HK-2 (cell line): ENCODE measurements around the gene KRT83.
"Not testable (repeated sequence)": the region's sequence is repeated elsewhere in the genome, so short reads cannot be mapped to it uniquely, and the experiment has no call there.

Experiments used
- DNase-seq: peaks from one replicate; pipeline ENCODE4 v3.0.0-alpha.2; 2018; ENCODE audit not compliant: unreplicated experiment

Gene KRT83

DNA sequence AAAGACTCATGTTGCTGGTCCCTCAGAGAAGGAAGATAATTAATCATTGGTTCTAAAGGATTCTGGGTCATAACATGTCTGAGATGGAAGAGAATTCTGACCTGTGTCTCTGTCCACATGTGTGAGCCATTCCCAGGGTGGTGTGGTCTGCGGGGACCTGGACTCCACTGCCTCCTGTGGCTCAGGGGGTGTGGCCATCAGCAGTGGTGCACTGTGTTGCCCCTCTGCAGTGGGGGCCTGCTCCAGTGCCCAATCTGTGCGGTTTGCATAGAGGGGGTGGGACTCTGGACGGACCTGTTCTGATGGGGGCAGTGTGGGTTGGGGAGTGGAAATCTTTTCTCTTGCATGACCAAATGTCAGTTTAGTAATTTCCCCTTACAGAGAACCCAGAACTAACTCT is 32.6 kb upstream of the KRT83 start:
- no peak for DNase-seq

DNA sequence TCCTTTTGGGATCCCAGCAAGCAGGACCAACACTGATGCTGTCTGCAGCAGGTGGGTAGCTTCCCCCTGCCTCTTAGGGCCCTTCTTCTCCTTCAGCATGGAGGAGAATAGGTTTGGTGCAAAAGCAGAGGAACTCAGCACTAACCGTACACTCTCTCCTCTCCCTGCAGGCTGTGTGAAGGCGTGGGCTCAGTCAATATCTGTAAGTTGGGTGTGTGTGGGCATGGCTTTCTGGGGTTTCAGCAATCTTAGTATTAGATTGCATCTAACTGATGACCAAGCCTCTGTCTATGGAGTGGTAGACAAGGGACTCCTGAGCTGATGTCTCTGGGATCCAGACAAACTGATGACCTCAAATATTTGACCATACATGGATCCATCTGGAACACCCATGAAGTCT is 31.8 kb upstream of the KRT83 start:
- no peak for DNase-seq

DNA sequence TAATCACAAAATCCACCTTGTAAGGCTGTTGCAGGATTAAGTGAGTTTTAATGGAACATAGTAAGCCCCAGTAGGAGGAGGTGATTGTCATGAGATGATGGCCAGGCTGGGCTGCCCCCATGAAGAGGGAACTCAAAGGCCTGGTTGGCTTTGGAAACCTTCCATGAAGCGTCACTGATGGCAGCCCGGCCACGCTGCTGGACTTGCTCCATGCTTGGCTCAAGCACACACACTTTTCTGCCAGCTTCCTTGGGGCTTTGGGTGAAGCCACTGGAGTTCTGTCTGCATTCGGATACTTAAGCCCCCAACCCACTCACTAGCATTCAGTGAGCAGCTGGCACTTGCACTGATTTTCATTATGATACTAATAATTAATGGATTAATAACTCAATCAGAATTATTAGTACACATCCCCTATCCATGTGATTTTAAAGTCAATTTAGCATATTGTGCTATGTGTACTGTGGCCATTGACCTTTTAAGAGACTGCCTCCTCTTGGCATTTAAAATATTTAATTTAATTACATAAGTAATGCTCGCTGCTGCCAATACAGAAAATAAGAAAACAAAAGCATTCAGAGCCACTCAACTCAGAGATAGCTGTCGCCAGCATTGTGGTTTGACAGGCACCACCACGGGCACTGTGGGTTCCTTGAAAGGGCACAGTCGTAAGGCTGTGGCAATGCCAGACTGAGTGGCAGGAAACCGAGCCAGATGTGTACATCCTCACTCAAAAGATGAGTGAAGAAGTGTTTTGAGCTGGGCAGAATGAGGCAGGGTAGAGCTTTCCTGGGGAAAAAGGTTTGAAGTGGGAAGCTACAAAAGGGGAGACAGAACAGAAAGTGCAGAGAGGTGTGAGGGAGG is 30.2 kb upstream of the KRT83 start:
- no peak for DNase-seq

DNA sequence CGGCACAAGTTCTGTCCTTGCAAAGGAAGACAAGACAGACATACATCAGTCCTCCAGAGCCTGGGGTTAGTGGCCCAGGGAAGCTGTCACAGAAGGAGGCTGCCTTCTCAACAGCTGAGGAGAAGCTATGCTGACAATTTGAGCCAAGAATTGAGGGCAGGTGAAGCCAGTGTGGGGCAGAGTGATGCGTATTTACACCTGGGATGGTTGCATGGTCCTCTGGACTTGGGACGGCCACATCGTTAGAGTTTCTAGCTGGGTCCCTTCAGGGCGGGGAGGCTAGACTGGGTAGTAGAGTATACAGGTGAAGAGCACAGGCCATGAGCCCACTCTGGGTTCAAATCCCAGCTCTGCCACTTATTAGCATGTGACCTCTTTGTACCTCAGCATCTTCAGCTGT is 29.6 kb upstream of the KRT83 start:
- DNase-seq: no peak

DNA sequence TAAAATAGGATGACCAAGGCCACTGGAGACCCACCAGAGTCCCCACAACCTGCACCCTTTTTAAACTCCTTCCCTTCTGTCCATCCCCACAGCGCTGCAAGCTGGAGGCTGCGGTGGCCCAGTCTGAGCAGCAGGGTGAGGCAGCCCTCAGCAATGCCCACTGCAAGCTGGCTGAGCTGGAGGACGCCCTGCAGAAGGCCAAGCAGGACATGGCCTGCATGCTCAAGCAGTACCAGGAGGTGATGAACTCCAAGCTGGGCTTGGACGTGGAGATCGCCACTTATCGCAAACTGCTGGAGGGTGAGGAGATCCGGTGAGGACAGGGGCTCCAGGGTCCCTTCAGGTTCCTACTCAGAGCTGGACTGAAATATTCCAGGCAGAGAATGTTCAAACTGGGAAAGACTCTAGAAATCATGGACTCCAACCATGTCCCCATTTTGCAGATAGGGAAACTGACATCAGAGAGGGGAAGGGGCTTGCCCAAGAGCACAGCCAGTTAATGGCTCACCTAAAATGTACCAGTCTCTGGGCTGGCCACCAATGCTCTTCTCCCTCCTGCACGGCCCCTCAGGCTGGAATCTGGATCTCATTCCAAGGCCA is 28.9 kb upstream of the KRT83 start:
- no peak for DNase-seq

DNA sequence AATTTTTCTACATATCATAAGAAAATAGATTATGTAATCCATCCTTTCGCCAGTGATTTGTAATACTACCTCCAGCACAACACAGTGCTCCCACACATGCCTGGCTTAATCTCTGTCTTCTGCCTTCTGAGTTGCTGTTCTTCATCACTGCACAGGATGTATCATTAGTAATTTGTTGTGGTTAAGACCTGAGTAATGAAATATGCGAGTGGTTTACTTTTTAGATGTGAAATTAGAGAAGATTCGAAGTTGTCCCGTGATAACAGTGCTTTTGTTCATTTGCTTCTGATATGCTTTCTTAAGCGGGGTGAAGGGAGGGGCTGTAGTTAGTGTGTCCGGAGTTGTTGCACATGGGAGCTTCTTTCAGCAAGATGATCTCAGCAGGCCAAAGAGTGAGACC is 28.0 kb upstream of the KRT83 start:
- no peak for DNase-seq

DNA sequence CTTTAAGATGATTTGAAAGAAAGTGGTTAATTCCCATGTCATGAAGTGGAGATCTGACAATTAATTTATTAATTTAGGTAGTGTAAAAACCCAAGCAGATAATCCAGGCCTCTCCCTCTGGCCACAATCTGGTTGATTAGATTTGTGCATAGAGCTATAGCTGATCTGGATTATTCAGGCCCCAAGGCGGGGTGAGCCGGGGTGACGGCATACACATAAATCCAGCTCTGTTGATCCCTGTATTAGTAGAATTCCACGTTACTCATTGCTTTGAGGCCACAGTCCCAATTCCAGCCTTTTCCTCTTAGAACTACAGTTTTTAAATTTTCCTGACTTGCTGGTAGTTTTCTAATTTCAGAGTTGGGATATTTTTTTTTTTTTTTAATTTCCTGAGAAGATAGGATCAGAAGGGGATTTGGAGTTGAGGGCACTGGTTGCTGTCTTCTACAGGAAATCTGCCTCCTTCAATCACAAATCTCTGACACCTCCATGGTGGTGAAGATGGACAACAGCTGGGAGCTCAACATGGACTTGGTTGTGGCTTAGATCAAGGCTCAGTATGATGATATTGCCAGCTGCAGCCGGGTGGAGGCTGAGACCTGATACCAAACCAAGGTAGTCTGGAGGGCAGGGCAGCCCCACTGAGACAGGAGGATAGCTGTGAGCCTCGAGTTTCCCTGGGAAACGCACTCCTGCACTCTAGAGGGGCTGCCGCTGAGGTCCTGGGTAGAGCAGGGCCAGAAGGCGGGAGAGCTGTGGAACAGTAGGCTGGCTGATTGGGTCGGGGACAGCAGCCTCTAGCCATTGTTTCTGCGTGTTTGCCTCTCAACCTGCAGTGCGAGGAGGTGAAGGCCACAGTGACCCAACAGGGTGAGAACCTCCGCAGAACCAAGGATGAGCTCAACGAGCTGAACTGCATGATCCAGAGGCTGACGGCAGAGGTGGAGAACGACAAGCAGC is 26.6 kb upstream of the KRT83 start:
- DNase-seq: no peak

DNA sequence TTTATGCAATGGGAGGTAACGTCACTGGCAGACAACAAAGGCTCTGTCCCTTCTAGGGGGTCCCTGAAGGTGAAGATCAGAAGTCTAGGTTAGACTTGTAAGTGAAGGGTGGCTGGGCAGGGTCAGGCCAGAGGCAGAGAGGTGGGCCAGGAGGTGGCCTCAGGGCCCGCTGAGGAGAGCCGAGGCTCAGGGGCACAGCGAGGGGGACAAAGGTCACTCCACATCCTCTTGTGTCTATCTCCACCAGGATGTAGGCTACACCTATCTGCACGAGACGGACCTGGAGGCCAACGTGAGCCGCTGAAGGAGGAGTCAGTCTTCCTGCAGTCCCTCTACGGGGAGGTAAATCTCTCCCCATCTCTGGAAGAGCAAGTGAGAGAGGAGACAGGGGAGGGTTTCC is 25.8 kb upstream of the KRT83 start:
- no peak for DNase-seq

DNA sequence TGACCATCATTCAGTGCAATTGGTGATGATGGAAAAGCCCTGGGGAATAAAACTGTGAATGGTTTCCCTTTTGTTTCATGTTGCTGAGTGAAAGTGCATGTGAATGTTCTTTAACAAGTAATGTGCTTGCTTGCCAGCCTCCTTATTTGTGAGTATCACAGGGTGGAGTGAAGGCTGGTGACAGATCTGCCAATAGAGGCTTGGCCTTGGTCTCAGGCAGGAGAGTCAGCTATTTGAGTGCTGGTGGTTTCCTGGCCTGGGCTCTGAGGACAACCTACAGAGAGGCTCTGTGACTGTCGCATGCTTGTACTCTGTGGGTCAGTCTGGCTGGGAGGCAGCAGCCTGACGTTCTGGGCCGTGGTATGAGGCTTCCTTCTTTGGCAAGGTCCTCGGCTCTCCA is 25.4 kb upstream of the KRT83 start:
- DNase-seq: no peak

DNA sequence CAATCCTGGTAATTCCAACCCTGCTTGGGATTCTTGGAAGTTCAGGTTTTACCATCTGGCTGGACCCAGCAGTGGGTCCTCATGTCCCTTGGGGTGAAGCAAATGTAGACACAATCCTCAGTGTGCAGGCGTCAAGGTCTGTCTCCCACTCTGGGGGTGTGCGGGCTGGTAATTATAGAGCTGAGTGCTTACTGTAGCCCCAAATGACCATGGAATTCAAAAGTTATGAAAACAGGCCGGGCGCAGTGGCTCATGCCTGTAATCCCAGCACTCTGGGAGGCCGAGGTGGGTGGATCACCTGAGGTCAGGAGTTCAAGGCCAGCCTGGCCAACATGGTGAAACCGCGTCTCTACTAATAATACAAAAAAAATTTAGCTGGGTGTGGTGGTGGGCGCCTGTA is 23.8 kb upstream of the KRT83 start:
- DNase-seq: not testable (repeated sequence)

DNA sequence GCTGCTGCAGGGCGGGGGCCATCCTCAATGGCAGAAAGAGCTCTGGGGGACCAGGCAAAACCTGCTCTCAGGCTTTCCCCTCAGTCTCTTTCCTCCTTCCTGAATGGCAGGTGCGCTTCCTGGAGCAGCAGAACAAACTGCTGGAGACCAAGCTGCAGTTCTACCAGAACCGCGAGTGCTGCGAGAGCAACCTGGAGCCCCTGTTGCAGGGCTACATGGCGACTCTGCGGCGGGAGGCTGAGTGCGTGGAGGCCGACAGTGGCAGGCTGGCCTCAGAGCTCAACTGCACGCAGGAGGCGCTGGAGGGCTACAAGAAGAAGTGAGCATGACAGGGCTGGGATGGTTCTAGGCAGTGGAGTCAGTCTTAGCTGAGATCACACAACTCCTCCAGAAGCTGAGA is 22.9 kb upstream of the KRT83 start:
- no peak for DNase-seq

DNA sequence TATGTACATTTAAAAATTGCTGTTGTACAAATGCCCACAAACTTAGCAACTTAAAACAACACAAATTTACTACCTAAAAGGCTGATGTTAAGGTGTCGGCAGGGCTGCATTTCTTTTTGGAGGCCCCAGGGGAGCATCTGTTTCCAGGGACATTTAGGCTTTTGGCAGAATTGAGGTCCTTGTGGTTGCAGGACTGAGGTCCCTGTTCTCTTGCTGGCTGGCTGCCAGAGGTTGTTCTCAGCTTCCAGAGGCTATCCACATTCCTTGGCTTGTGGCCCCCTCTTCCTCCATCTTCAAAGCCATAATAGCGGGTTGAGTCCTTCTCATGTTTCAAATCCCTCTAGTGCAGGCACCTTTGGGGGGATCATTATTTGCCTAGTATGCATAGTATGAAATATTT is 22.4 kb upstream of the KRT83 start:
- no peak for DNase-seq

DNA sequence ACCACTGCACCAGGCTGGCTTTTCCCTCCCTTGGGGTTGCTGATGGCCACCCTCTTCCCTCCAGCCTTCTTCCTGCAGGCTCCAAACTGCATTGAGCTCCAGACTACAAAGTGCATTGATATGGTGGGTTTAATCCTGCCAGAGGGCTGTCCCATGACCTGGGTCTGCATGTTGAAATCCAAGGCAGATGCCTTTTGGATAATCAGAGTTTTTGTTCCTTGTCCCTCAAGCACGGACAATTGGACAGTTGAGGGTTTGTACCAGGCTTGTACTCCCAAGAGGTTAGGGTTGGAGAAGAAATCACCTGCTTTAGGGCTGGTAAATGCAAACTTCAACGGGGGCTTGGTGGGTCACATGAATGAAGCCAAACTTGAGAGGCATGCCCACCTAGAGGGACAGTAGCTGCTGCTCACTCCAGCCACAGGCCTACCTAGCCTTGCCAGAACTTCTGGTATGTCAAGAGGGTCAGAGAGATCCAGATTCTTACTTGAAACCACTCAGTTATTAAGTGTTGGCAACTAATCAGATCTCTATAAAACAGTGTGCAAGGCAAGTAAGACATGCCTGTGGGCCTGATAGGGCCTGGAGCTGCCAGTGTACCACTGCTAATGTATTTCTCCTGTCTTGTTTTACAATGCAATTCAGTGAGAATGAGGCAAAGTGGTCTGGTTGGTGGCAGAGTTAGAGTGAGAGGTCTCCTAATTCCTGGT is 21.7 kb upstream of the KRT83 start:
- no peak for DNase-seq

DNA sequence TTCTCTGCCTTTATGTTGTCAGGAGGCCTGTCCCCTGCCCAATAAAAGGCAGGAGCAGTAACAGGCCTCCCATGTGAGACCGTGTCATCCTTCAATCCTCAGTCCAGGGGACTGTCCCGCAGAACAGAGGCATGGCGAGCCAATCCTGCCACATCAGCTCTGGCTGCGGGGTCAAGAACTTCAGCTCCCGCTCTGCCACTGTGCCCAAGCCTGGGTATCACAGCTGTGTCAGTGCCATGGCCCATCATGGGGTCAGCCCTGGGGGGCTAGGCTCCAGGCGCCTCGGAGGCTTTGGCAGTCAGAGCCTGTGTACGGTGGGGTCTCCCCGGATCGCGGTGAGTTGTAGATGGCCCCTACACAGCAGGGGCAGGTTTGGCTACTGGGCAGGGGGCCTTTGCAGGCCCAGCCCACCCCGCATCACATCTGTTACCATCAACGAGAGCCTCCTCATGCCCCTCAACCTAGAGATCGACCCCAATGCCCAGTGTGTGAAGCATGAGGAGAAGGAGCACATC is 19.9 kb upstream of the KRT83 start:
- no peak for DNase-seq

DNA sequence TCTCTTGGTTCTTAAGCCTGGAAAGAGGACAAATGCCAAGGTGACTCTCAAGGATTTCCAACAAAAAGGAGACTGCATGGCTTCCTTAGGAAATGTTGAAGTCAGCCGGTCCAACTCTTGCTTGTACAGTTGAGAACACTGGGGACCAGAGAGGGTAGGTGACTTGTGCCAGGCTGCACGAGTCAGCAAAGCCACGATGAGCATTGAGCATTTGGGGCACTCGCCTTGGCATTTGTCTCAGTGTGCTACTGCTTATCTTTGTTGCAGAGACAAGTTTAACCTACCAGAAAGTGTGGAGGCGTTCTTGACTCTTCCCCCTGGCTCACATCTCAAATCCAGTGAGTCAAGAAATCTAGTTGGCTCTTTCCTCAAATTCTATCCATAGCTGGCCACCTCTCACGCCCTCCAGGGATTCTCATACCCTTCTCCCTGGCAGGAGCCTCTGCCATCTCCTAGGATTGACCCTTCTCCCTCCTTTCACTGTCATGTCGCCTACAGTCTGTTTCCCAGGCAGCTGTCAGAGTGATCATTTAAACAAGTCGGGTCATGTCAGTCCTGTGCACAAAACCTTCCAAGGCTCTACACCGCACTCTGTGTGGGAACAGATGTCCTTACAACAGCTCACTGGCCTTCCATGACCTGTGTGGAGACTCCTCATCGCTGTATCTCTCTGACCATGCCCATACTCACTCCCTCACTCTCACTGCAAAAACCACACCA is 17.2 kb upstream of the KRT83 start:
- no peak for DNase-seq

DNA sequence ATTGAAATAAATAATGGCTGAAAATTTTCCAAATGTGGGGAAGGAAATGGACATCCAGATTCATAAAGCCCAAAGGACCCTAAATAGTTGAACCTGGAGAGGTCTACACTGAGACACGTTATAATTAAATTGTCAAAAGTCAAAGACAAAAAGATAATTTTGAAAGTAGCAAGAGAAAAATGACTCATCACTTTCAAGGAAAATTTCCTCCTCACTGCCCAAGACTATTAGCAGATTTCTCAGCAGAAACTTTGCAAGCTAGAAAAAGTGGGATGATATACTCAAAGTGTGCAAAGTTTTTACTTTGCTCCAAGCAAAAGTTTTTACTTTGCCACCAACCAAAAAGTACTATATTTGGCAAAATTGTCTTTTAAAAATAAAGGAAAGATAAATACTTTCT is 15.9 kb upstream of the KRT83 start:
- DNase-seq: no peak

DNA sequence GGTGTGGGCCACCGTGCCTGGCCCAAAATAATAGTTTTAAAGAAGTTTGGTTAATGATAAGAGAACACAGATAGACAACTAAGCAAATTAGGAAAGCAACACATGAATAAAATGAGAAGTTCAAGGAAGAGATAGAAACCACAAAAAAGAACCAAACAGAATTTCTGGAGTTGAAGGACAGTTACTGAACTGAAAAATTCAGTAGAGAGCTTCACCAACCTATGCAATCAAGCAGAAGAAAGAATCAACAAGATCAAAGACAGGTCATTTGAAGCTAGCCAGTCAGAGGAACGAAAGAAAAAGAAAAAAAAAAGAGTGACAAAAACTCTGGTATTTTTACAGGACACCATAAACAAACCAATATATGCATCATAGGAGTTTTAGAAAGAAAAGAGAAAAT is 15.4 kb upstream of the KRT83 start:
- no peak for DNase-seq

DNA sequence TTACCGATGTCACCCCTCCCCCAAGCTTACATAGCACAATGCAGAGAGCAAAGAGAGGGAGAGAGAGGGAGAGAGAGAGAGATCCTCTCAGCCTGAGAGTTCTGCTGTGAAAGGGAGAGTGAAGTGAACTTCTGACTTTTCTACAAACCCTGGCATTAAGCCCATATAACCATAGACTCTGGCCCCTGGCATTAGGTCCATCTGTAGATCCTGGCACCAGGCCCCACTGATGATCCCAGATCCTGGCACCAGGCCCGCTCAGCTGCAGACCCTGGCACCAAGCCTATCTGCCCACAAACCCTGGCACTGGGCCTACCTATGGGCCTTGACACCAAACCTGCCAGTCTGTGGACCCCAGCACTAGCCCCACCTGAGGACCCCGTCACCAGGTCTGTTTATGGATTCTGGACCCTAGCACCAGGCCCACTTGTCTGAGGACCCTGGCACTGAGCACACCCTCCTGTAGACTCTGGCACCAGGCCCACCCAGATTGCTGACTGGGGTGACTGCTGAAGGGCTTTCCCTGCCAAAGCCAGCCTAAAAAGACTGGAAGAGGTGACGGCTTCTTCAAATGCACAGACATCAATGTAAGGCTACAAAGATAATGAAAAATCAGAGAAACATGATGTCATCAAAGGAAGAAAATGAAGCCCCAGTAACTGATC is 14.5 kb upstream of the KRT83 start:
- DNase-seq: no peak

DNA sequence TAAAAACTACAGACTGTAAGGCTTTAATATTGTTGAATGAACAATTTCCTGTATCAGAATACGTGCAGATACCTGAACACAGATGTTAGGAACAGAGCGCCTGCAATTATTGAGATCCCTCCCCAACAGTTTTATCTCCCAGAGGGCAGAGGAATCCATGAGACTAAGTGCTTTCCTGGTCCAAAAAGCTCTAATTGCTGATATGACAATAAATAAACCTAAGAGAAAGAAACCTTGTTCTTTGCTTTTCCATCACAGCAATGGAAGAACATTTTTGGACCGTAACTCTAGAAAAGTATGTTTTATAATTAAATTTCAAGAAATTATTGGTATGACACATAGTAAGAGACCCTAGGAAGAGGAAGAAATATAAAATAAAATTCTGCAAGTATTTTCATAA is 13.0 kb upstream of the KRT83 start:
- DNase-seq: no peak

DNA sequence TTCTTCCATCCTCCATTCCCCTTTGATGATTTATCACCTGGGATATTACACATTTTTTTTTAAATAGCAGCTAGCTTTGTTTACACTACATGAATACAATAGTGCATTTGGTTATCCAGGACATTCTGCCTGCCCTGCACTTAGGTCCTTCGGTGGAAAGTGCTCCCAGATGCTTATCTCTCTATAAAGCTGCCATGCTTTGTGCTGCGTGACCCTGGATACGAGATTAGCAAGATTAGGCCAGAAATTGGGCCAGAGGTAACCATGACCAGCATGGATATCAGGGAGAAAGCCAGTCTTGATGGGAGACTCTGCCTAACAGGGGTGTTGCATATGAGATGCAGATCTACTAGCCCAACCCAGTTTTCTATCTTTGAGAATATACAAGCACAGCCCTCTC is 12.1 kb upstream of the KRT83 start:
- DNase-seq: no peak
